Stimulated activated CD8-positive, alpha-beta memory T cell treated with anti-CD3 and anti-CD28 coated beads, Interleukin-7, amount 100 ng/mL, for 24 hours (primary cell): Measurements from ENCODE around the gene TMC5.
"Not testable (repeated sequence)": the region's sequence is repeated elsewhere in the genome, so short reads cannot be mapped to it uniquely, and the experiment has no call there.

Experiments used
- DNase-seq: peaks from one replicate; pipeline ENCODE4 v3.0.0-alpha.2; 2020; ENCODE audit warnings: low read depth

Gene TMC5

GRCh38 chr16:19400711-19401110, 17.0 kb upstream of the TMC5 start:
- DNase-seq: no peak

- DNase-seq: no peak
These were observed 10.7 kb upstream of the TMC5 start for GRCh38 chr16:19406891-19407491.

GRCh38 chr16:19410435-19411171, 7.1 kb upstream of the TMC5 start:
- no peak for DNase-seq

- DNase-seq: no peak
These were observed 6.4 kb upstream of the TMC5 start for GRCh38 chr16:19411298-19411697.

- not testable (repeated sequence) for DNase-seq
These were observed 5.6 kb upstream of the TMC5 start for GRCh38 chr16:19412055-19412454.

- DNase-seq: no peak
These were observed 2.2 kb upstream of the TMC5 start for GRCh38 chr16:19415461-19415860.

GRCh38 chr16:19415918-19416317, 1.8 kb upstream of the TMC5 start:
- DNase-seq: no peak

GRCh38 chr16:19418200-19418599, 517 bp downstream of the TMC5 start:
- DNase-seq: no peak

- no peak for DNase-seq
These were observed 2.0 kb downstream of the TMC5 start for GRCh38 chr16:19419698-19420075.

GRCh38 chr16:19424478-19424877, 6.8 kb downstream of the TMC5 start:
- no peak for DNase-seq

- DNase-seq: no peak
These were observed 12.7 kb downstream of the TMC5 start for GRCh38 chr16:19430345-19430744.

- DNase-seq: no peak
These were observed 14.1 kb downstream of the TMC5 start for GRCh38 chr16:19431636-19432340.

- no peak for DNase-seq
These were observed 14.7 kb downstream of the TMC5 start for GRCh38 chr16:19432429-19432828.

GRCh38 chr16:19434584-19434983, 16.9 kb downstream of the TMC5 start:
- no peak for DNase-seq

GRCh38 chr16:19436540-19436939, 18.9 kb downstream of the TMC5 start:
- DNase-seq: no peak

GRCh38 chr16:19437280-19437679, 19.6 kb downstream of the TMC5 start:
- DNase-seq: no peak

- no peak for DNase-seq
These were observed 21.1 kb downstream of the TMC5 start for GRCh38 chr16:19438739-19439138.

- DNase-seq: no peak
These were observed 21.8 kb downstream of the TMC5 start for GRCh38 chr16:19439483-19439882.

- no peak for DNase-seq
These were observed 26.0 kb downstream of the TMC5 start for GRCh38 chr16:19443659-19444058.

- DNase-seq: no peak
These were observed 28.7 kb downstream of the TMC5 start for GRCh38 chr16:19446300-19446846.

GRCh38 chr16:19446886-19447285, 29.2 kb downstream of the TMC5 start:
- DNase-seq: no peak

GRCh38 chr16:19450186-19450585, 32.5 kb downstream of the TMC5 start:
- DNase-seq: no peak
